ENCODE data around the gene MPDU1.

The MPDU1 gene

DNA sequence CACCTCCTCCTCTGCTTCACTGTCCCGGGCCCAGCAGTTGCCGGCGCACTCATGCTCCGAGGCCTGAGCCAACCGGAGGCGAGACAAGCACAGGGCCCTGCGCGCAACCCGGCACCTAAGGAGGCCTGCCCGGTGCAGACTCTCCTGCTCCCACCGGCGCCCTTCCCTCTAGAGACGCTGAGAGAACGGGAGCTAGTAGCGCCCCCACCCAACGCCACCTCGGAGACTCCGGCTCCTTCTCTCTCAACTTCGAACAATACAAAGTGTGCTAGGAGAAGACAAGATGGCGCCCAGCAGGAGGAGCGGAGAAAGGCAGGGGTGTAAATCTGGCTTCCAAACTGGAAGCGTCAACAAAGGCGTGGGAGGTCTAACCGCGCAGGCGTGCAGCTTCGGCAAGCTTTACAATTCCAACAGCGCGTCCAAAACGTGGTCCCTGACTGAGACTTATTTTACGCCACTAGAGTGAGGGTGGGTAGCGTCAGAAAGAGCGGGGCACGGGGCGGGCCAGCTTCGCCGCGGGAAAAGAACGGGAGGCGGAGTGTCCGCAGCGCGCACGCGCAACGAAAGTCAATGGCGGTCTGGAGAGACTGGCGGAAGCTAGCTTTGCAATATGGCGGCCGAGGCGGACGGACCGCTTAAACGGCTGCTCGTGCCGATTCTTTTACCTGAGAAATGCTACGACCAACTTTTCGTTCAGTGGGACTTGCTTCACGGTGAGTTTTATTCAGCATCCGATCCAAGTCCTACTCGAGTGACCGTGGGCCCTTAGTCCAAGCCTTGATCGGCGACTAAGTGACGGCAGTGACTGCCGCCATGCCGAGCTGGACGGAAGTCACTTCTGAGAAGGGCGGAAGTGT, at the start of gene MPDU1:
Gene MPDU1 (plus strand): TSS at position 600 of the 857 bp plus-strand sequence. CDS start 11 bp downstream, at position 611.
- DNase-seq, result peak; percentile 99

GRCh38 chr17:7538050-7538449, 45.6 kb upstream of the MPDU1 start:
- DNase-seq, result no peak

DNA sequence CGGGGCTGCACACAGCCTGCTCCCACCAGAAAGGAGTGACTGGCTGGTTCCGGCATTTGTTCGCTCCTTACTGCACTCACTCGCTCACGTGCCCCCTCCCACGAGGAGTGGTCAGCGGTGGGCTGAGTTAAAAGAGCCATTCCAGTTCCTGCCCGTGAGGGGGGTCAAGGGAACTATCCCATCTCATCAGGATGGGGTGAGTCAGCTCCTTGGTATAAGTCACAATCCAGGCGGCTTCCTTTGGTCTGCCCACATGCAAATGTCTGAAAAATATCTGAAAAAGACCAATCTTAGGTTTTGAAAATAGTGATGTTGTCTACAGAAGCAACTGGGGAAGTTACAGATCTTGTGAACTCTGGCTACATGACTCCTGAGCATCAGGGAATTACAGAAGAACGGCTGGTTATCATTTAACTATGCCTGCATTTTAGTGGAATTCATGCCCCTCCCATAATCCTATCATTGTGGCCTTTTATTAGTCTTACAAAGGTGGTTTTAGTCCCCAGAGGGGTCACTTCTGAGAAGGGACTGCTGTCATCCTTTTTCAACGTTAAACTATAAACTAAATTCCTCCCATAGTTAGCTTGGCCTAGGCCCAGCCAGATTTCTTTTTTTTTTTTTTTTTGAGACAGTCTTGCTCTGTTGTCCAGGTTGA, 44.6 kb upstream of the MPDU1 start:
- no peak for DNase-seq

GRCh38 chr17:7541074-7541621, 42.5 kb upstream of the MPDU1 start:
- DNase-seq, result no peak

- DNase-seq, result no peak
Observed at GRCh38 chr17:7544911-7545310, 38.7 kb upstream of the MPDU1 start.

DNA sequence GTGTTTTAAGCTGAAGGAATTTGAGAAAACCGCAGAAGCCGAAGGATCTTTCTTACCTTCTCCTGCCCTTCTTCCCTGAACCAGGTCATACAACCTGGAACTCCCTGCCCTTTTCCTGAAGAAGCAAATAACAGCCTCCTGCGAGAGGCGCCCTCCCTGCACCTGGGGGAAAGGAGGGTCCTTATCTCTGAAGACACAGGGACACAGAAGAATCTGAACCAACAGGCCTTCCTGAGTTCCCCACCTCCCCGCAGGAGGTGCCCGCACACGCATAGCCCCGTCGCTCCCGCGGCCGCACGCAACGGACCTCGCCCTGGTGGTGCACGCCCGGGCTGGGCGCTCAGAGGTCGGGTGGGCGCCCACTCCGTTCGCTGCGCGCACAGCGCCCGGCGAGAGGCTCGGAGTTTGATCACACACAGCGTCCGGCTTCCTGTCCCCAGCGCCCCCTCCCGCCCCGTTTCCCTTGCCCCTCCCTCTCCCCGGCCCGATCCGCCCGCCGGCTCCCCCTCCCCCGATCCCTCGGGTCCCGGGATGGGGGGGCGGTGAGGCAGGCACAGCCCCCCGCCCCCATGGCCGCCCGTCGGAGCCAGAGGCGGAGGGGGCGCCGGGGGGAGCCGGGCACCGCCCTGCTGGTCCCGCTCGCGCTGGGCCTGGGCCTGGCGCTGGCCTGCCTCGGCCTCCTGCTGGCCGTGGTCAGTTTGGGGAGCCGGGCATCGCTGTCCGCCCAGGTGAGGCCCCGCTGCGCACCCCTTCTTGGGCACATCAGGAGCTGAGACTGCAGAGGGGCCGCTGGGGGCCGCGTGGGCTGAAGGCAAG, 34.9 kb upstream of the MPDU1 start, which contains the start of gene TNFSF12:
Gene TNFSF12 (plus strand): TSS at position 474 of the 816 bp plus-strand sequence. CDS start 96 bp downstream, at position 570.
- DNase-seq, result peak; percentile 82

DNA sequence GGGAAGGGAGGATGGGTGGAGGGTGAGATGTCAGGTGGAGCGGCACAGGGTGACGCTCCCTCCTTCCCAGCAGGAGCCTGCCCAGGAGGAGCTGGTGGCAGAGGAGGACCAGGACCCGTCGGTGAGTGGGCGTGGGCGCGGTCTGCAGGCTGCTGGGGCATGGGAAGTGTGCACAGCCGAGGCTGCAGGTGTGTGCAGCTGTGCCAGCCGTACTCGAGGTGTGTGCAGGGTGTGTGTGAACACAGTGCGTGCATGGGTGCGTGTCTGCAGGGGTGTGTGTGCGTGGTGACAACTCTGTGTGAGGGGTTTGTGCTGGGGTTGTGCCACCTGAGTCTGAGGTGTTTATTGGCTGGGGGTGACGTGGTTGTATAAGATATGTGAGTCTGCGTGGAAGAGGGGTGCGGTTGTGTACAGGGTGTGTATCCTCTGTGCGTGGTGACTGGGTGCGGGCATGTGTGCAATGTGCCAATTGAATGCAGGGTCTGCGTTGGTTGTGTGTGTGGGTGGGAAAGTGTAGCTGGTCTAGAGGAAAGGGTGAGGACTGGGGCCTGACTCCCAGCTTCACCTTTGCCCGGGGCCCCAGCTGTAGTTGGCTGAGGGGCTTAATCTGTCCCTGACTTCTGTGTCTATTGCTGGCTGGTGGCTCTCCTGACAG, 34.1 kb upstream of the MPDU1 start:
- no peak for DNase-seq

DNA sequence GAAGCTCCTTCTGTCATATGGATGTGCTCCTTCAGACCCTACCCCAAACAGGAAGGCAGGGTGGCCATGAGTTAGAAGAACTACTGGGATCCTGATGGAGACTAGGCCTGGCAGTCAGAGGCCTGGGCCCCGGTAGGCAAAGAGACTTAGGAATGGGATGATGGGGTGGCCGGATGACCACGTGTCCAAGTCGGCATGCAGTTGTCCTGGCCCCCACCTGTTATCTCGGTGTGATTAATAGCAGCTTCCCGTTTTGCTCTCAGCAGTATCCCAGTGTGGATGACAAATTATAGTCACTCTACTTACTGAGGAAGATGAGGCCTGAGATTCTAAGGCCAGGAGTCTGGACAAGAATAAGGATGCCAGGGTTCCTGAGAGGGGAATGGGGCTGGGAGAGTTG, 33.3 kb upstream of the MPDU1 start:
- DNase-seq, result no peak

DNA sequence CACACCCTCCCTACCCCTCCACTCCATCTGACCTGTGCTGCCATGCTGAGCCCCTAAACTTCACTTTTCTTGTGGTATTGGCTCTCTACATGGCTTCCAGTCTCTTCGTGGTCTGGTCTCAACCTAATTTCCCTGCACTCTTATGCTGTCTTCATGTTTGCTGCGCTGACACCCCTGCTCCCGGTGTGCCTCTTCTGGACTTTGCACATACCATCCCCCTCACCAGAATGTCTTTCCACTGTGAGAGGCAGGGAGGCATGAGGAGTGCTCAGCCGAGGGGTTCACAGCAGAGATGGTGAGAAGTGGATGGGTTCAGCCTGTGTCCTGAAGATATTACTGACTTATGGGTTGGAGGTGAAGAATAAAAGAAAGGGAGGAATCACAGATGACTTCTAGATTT, 32.3 kb upstream of the MPDU1 start:
- DNase-seq, result no peak

DNA sequence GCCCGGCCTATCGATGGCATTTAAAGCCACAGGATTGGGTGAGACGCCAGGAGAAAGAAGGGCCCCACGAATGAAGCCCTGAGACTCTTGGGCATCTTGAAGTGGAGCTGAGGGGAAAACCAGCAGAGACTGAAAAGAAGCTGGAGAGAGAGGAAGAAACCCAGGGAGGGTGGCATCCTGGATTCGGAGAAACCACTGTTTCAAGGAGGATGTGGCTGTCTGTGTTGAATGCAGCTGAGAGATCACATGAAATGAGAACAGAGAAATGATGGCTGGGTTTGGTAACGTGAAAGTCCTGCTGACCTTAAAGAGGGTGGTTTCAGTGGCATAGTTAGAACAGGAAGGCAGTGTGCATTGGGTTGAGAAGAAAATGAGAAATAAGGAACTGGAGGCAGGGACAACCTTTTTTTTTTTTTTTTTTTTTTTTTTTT, 31.0 kb upstream of the MPDU1 start:
- no peak for DNase-seq

- DNase-seq, result no peak
Observed at GRCh38 chr17:7553356-7553755, 30.3 kb upstream of the MPDU1 start.

- DNase-seq, result no peak
Observed at GRCh38 chr17:7555320-7555948, 28.2 kb upstream of the MPDU1 start.

DNA sequence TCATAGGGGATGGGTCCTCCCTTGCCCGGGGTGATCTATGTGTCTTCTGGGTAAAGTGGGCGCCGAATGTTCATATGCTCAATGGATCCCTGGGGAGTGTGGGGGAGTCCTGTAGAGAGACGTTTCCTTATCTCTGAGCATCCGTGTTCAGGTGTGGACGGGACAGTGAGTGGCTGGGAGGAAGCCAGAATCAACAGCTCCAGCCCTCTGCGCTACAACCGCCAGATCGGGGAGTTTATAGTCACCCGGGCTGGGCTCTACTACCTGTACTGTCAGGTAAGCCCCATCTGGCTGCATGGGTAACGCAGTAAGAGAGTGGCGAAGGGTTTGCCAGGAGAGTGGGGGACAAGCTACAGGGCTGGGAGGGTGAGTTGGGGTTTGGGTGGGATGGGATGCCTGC, 27.0 kb upstream of the MPDU1 start:
- DNase-seq, result no peak

DNA sequence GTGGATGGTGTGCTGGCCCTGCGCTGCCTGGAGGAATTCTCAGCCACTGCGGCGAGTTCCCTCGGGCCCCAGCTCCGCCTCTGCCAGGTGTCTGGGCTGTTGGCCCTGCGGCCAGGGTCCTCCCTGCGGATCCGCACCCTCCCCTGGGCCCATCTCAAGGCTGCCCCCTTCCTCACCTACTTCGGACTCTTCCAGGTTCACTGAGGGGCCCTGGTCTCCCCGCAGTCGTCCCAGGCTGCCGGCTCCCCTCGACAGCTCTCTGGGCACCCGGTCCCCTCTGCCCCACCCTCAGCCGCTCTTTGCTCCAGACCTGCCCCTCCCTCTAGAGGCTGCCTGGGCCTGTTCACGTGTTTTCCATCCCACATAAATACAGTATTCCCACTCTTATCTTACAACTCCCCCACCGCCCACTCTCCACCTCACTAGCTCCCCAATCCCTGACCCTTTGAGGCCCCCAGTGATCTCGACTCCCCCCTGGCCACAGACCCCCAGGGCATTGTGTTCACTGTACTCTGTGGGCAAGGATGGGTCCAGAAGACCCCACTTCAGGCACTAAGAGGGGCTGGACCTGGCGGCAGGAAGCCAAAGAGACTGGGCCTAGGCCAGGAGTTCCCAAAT, 26.4 kb upstream of the MPDU1 start:
- DNase-seq, result no peak

DNA sequence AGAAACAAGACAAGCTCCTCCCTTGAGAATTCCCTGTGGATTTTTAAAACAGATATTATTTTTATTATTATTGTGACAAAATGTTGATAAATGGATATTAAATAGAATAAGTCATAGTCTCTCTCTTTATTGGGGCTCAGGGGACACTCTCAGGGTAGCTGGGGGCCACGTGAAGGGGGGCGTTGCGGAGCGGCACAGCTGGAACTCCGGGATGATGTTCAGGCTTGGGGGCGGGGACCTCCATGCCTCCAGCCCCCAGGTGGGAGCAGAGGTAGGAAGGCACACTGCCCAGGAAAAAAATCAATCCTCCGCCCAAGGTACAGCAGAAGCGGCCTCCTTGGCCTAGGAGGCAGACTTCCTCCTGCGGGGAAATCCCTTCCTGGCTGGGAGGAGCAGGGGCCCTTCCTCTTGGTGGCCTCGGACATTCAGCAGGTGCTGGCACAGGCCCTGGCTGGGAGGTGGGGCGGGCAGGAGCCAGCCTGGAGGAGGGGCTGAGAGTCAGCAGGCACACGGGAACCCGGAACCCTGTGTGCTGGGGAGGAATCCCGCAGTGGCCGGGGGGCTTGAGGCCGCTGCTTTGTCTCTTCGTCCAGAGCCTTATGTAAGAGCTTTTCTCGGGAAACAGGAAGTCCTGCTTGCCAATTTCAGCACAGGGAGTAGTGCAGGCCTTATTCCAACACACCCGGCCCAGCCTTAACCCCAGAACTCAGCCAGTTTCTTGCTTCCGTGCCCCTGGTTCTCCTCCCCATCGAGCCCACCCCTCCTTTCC, 25.7 kb upstream of the MPDU1 start:
- DNase-seq, result peak; percentile 89

DNA sequence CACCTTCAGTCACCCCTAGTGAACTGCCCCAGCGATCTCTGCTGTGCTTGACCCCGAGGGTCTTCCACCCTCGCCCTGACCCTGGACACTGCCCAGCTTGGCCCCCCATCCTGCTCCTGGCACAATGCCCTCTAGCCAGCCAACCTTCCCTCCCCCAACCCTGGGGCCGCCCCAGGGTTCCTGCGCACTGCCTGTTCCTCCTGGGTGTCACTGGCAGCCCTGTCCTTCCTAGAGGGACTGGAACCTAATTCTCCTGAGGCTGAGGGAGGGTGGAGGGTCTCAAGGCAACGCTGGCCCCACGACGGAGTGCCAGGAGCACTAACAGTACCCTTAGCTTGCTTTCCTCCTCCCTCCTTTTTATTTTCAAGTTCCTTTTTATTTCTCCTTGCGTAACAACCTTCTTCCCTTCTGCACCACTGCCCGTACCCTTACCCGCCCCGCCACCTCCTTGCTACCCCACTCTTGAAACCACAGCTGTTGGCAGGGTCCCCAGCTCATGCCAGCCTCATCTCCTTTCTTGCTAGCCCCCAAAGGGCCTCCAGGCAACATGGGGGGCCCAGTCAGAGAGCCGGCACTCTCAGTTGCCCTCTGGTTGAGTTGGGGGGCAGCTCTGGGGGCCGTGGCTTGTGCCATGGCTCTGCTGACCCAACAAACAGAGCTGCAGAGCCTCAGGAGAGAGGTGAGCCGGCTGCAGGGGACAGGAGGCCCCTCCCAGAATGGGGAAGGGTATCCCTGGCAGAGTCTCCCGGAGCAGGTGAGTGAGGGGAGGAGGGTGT, 24.9 kb upstream of the MPDU1 start, which contains the start of gene TNFSF13:
Gene TNFSF13 (plus strand): TSS at position 207 of the 776 bp plus-strand sequence. CDS start 290 bp downstream, at position 497.
- DNase-seq, result peak; percentile 49

DNA sequence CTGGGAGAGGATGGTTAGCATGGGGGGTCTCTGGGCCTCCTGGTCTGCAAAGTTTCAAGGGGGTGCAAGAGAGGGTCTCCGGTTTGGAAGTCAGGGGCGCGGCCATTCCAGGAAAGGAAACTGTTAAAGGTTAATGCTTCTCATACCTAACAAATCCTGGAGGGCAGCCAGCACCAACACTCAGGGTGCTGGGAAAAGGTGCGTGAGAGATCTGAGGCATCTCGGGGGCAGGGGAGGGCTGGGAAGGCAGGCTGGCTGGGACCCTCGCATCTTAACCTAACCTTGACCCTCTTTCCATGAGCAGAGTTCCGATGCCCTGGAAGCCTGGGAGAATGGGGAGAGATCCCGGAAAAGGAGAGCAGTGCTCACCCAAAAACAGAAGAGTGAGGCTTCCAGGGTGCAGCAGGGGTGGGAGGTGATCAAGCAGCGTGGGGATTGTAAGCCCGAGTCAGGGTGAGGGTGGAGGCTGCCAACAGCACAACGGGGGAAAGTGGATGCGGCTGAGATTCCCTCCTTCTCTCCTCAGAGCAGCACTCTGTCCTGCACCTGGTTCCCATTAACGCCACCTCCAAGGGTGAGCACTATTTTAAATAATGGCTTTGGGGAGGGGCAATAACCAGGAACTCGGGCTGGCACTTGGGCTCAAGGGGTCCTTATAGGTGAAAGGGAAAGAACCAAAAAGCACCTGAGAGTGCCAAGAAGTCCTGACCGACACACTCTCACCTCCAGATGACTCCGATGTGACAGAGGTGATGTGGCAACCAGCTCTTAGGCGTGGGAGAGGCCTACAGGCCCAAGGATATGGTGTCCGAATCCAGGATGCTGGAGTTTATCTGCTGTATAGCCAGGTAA, 24.1 kb upstream of the MPDU1 start:
- DNase-seq, result peak; percentile 43

GRCh38 chr17:7560172-7561027, 23.3 kb upstream of the MPDU1 start:
- DNase-seq, result peak; percentile 96

Measured in islet precursor cell (in vitro differentiated cells).